A673 (cell line): ENCODE measurements around the gene NEURL1B.

Experiments used
- CTCF ChIP-seq: fragments of 300-800, 200-600 bp; sonication (generic); conservative IDR thresholded peaks from 2 replicates; pipeline ENCODE4 v1.5.1; 2017; ENCODE audit warnings: low read depth, mild to moderate bottlenecking, antibody characterized with exemption, low read length, moderate library complexity, mixed read lengths
- EZH2 ChIP-seq: fragments of 200-600 bp; sonication (generic); IDR thresholded peaks from 2 replicates; pipeline ENCODE4 v1.6.1; 2017; ENCODE audit warnings: borderline replicate concordance, low read depth, mild to moderate bottlenecking, mixed read lengths, antibody characterized with exemption, low read length; ENCODE audit not compliant: poor library complexity, severe bottlenecking

GRCh38 chr5:172735141-172735831, 94.2 kb downstream of the NEURL1B start:
- no peak for TF ChIP-seq CTCF
- TF ChIP-seq EZH2 = no peak
